ENCODE results near the gene LRRC45. TPM values are rescaled to one million over a fixed set of nuclear protein-coding genes. Genes with fewer than 3 reads are reported as not detected.

LRRC45 gene
- total RNA-seq, 6 experiments from 2014 or later = 6.8 to 10.5 (median 10.0) TPM

DNA sequence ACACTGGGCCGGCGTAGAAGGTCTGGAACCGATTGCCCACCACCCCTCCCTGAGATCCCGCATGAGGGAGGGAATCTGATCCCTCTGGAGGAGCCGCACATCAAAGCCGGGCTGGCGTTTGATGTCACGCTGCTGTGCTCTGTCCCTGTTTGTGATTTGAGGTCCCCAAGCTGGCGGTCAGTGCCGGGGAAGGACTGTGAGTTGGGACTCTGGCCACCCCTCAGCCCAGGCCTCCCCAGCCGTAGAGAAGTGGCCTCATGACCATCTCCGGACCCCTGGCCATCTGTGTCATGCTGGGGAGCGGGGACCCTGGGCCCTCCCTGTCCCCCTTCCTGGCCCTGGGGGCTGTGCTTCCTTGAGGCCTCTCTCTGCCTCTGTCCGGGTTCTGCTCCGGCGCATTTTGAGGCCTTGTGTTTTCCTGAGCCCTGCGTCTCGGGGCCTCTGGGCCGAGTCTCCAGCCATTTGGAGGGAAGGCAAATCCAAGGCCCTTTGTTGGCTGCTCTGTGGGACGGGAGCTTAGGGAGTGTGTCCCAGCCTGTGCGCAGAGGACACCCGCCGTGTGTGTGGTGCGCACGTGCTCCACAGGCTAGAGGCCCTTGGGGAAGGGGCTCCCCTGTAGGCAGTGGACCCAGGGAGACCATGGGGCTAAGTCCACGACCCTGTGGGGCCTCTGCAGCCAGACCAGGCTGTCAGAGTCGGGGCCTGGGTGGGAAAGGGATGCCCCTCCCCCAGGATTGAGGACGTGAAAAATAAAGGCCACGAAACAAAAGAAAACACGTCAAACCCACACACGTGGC is 30.6 kb upstream of the LRRC45 start:
- Mint-ChIP-seq H3K27ac (peak overlapping the region; percentile 18; the same call in 1 of the 2 replicates), H3K9me3 (no peaks in the 10 kb centered on the region), H3K36me3 (ENCODE audit: low read depth) (peaks cover 15% of the 10 kb centered on the region), H3K4me3 (peak overlapping the region; percentile 62; the same call in 1 of the 2 replicates), H3K4me1 (ENCODE audit: low read depth) (peaks cover 21% of the 10 kb centered on the region), H3K27me3 (ENCODE audit: insufficient read depth) (no peaks in the 10 kb centered on the region; the same call in 1 of the 2 replicates)
- no peak for TF ChIP-seq CTCF (IDR thresholded peaks at IDR 0.05)
- DNase-seq = no peak

DNA sequence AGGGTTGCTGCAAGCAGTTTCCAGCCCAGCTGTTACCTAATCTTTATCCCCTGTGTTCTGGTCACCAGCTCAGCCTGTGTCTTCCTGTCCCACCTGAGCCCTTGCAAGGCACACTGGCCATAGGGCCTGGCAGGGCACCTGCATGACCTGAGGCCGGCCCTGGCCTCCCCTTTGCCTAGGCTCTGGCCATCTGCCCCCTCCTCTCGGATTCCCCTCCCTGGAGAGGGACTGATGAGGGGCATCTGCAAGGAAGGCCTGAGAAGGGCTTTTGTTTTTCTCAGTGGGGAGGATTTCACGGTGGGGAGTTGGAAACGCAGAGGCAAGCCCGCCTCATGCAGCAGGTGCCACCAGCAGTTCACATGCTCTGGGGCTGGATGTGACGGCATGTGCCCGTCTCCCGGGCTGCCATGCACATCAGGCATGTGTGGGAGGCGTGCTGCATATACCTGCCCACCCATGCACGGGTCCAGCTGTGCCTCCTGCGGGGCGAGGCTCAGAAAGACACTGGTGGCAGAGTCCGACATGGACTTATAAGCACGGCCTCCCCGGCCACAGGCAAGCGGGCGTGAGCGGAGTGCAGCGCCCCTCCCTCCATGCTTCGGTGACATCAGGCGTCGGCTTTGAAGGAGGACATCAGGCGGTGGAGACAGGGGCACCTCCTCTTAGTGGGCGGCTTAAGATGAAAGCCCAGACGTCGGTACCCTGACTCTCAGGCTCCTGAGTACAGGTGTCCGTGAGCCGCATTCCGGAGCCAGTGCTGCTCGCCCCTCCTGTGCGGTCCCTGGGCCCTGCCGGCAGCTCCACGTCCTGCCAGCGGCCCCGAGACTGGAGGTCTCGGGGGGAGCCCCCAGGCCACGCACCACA is 29.1 kb upstream of the LRRC45 start:
- peaks cover 15% of the 10 kb centered on the region for H3K36me3 Mint-ChIP-seq (ENCODE audit: low read depth)
- H3K27ac Mint-ChIP-seq = no peak overlapping the region

DNA sequence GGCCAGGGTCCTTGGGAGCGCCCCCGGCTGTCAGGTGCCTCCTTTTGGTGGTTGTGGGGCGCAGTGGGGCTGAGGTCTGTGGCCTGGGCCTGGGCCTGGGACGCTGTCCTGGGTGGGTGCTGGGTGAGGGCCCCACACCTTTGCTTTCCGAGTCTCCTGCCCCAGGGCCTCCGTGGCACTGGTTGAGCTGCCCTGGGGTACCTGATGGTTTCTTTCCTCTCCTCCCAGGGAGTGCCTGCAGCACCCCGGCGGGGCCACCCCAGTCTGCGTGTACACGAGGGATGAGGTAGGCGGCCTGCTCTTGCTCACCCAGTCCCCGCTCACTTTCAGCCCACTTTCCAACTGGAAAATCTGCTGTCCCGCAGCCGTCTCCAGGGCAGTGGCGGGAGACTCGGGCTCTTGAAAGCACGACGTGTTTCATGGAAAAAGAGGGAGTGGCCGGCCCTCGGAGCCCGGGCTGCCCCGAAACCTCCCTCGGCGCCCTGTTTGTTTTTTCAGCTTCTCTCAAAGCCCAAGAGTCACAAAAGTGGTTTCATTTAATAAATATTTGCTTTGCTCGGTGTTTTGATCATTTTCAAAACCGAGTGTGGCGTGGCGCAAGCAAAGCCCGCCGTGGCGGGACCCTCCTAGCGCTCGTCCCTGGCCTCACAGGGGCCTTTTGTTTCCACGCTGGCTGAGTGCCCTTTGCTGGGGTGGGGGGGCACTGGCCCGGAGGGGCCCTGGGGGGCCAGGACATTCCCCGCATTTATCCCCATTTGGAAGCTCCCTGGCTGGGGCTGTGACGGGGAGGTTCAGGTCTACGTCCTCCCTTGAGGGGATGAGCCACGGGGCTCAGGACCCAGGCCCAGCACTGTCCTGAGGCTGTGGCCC is 28.3 kb upstream of the LRRC45 start:
- H3K4me1 Mint-ChIP-seq (ENCODE audit: low read depth) = peaks cover 21% of the 10 kb centered on the region
- no peaks in the 10 kb centered on the region for H3K9me3 Mint-ChIP-seq
- no peaks in the 10 kb centered on the region for H3K27me3 Mint-ChIP-seq (ENCODE audit: insufficient read depth)
- peaks cover 10% of the 10 kb centered on the region for H3K36me3 Mint-ChIP-seq (ENCODE audit: low read depth)
- H3K27ac Mint-ChIP-seq = no peak overlapping the region
- no peak for DNase-seq
- TF ChIP-seq CTCF (IDR thresholded peaks at IDR 0.05) = no peak
- H3K4me3 Mint-ChIP-seq = no peak overlapping the region

More for the DNA sequence above, 29.1 kb upstream of the LRRC45 start:
- no peak for DNase-seq
- Mint-ChIP-seq H3K4me1 (ENCODE audit: low read depth) (peaks cover 21% of the 10 kb centered on the region), H3K9me3 (no peaks in the 10 kb centered on the region), H3K4me3 (no peak overlapping the region), H3K27me3 (ENCODE audit: insufficient read depth) (no peaks in the 10 kb centered on the region; the same call in 1 of the 2 replicates)
- no peak for TF ChIP-seq CTCF (IDR thresholded peaks at IDR 0.05)

DNA sequence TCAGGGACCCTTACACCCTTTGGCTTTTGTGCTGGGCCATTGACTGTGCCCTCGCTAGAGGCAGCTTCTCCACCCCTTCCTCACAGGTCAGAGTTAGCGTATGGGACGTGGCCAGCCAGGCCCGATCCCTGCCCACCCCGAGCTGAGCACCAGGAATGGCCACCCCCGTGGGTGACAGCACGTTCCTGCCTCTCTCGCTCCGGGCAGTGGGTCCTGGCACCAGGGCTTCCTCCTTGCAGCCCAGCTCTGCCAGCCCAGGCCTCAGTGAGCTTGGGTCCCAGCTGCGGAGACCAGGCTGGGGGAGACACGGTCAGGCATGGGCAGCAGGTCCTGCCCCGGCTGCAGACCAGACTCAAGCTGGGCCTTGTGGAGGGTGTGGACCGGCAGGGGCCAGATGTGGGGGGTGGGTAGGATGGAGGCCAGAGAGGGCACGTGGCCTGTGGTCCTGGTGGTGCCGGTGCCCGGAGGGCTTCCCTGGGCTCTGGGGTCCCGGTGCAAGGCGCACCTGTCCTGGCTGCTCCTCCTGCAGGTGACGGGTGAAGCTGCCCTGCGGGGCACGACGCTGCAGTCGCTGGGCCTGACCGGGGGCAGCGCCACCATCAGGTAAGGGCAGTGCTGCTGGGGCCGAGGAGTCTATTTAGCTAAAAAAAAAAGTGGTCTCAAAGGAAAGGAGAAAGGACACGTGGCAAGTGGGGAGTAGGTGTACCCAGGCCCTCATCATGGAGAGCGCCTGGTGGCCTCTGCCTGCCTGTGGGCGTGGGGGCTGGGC is 27.5 kb upstream of the LRRC45 start:
- no peak overlapping the region for H3K27ac Mint-ChIP-seq
- H3K4me1 Mint-ChIP-seq (ENCODE audit: low read depth) = peaks cover 20% of the 10 kb centered on the region
- peak; percentile 16; the same call in 1 of the 2 replicates for TF ChIP-seq CTCF (IDR thresholded peaks at IDR 0.05)

More for the DNA sequence above, 27.5 kb upstream of the LRRC45 start:
- no peak for DNase-seq
- Mint-ChIP-seq H3K27me3 (ENCODE audit: insufficient read depth) (no peaks in the 10 kb centered on the region), H3K4me3 (no peak overlapping the region), H3K36me3 (ENCODE audit: low read depth) (peaks cover 2% of the 10 kb centered on the region), H3K9me3 (no peaks in the 10 kb centered on the region)
